Hepatocyte (in vitro differentiated cells): Measurements from ENCODE around the gene SYNPO2. TPM values are rescaled to one million over a fixed set of nuclear protein-coding genes. Genes with fewer than 3 reads are reported as not detected.
A peak's percentile ranks its signal among the peaks of the same experiment; 100 is the strongest.

Source experiments
- DNase-seq: peaks from one replicate; pipeline ENCODE4 v3.0.0-alpha.2; 2016; ENCODE audit warnings: low spot score
- H2AFZ ChIP-seq: fragments of 200-600 bp; sonication (generic); 2 replicates; pipeline ENCODE4 v1.6.0; 2016; ENCODE audit warnings: antibody characterized with exemption, mild to moderate bottlenecking
- H3K27ac ChIP-seq: fragments of 200-600 bp; sonication (generic); 2 replicates; pipeline ENCODE4 v1.5.1; 2016; ENCODE audit warnings: mild to moderate bottlenecking
- H3K27me3 ChIP-seq: fragments of 200-600 bp; sonication (generic); 2 replicates; pipeline ENCODE4 v1.6.1; 2016
- H3K36me3 ChIP-seq: fragments of 200-600 bp; sonication (generic); replicated peaks from 2 replicates; pipeline ENCODE4 v1.5.1; 2016; ENCODE audit warnings: low read depth; ENCODE audit not compliant: insufficient read depth
- H3K4me1 ChIP-seq: fragments of 200-600 bp; sonication (generic); 2 replicates; pipeline ENCODE4 v1.5.1; 2016; ENCODE audit warnings: mild to moderate bottlenecking, moderate library complexity; ENCODE audit not compliant: insufficient read depth
- H3K4me2 ChIP-seq: fragments of 200-600 bp; sonication (generic); 2 replicates; pipeline ENCODE4 v1.6.0; 2016
- H3K4me3 ChIP-seq: fragments of 200-600 bp; sonication (generic); 2 replicates; pipeline ENCODE4 v1.5.1; 2016; ENCODE audit warnings: mild to moderate bottlenecking
- H3K79me2 ChIP-seq: fragments of 200-600 bp; sonication (generic); 2 replicates; pipeline ENCODE4 v1.6.0; 2017; ENCODE audit warnings: mild to moderate bottlenecking
- H3K9me2 ChIP-seq: fragments of 200-600 bp; sonication (generic); replicated peaks from 2 replicates; pipeline ENCODE4 v1.6.0; 2017; ENCODE audit warnings: mild to moderate bottlenecking; ENCODE audit not compliant: insufficient read depth
- H3K9me3 ChIP-seq: fragments of 200-600 bp; sonication (generic); 2 replicates; pipeline ENCODE4 v1.5.1; 2016; ENCODE audit warnings: low read depth, mild to moderate bottlenecking
- H4K20me1 ChIP-seq: fragments of 200-600 bp; sonication (generic); 2 replicates; pipeline ENCODE4 v1.6.0; 2016; ENCODE audit warnings: mild to moderate bottlenecking; ENCODE audit not compliant: insufficient read depth, poor library complexity, severe bottlenecking
- EZH2 ChIP-seq: fragments of 200-600 bp; sonication (generic); IDR thresholded peaks from 2 replicates; pipeline ENCODE4 v1.6.1; 2016; ENCODE audit warnings: antibody characterized with exemption, mild to moderate bottlenecking, borderline replicate concordance
- EZH2phosphoT487 ChIP-seq: fragments of 200-600 bp; sonication (generic); IDR thresholded peaks from one replicate; pipeline ENCODE4 v1.6.1; 2018; ENCODE audit warnings: antibody characterized with exemption, mild to moderate bottlenecking, low read depth, moderate library complexity; ENCODE audit not compliant: unreplicated experiment, severe bottlenecking
- WGBS: methylation state at CpG from one replicate; pipeline ENCODE4 v1.1.6; 2016; ENCODE audit warnings: low lambda C conversion rate; ENCODE audit errors: missing lambda C conversion rate; 5-methylcytosine and 5-hydroxymethylcytosine counted together
- polyA plus RNA-seq: library from polyadenylated mRNA; unstranded; fragments of >200 nt; fragmentation: Nextera tagmentation; extraction: Ambion mirVana; gene quantifications from 2 replicates; pipeline ENCODE4 v1.2.1, GENCODE V29; 2016
- total RNA-seq: library from RNA; depleted of rRNA; stranded (reverse); fragments of >200 nt; gene quantifications from 2 replicates; pipeline ENCODE4 v1.2.3, GENCODE V29; 2014
- TF ChIP-seq, protein P1 (sequence below): fragments of 200-600 bp; sonication (generic); IDR thresholded peaks from 2 replicates; pipeline ENCODE4 v1.5.1; 2016; ENCODE audit warnings: antibody characterized with exemption, mild to moderate bottlenecking; ENCODE audit not compliant: poor library complexity

Gene SYNPO2
- total and polyA plus RNA-seq, 2 experiments from 2014 or later = 3.5 to 12.6 TPM

DNA sequence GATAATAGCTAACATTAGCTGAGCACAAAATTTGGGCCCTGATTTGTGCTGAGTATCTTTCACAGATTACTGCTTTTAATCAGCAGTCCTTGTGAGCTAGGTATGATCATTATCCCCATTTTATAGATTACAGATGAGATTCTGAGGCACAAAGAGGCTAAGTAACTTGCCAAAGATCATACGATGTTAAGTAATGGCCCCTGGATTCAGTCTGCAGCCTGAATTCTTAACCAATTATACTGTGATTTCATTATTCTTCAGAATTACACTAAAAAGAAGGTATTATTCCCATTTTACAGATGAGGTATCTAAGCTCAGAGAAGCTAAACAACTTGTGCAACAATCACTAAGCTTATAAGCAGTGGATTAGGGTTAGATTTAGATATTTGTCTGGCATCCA lies 149.1 kb downstream of the SYNPO2 start:
- no peak for TF ChIP-seq EZH2phosphoT487
- Histone ChIP-seq H3K4me2 (no peak overlapping the region), H3K9me3 (no peaks in the 10 kb centered on the region), H3K36me3 (no peaks in the 10 kb centered on the region), H4K20me1 (no peaks in the 10 kb centered on the region), H3K4me1 (peaks cover 15% of the 10 kb centered on the region), H3K9me2 (no peaks in the 10 kb centered on the region), H3K79me2 (no peaks in the 10 kb centered on the region), H3K27ac (no peak overlapping the region), H2AFZ (no peak overlapping the region), H3K27me3 (no peaks in the 10 kb centered on the region), H3K4me3 (no peak overlapping the region)
- 82% methylated on average over 1 of the region's 1 CpG for WGBS
- no peak for DNase-seq

DNA sequence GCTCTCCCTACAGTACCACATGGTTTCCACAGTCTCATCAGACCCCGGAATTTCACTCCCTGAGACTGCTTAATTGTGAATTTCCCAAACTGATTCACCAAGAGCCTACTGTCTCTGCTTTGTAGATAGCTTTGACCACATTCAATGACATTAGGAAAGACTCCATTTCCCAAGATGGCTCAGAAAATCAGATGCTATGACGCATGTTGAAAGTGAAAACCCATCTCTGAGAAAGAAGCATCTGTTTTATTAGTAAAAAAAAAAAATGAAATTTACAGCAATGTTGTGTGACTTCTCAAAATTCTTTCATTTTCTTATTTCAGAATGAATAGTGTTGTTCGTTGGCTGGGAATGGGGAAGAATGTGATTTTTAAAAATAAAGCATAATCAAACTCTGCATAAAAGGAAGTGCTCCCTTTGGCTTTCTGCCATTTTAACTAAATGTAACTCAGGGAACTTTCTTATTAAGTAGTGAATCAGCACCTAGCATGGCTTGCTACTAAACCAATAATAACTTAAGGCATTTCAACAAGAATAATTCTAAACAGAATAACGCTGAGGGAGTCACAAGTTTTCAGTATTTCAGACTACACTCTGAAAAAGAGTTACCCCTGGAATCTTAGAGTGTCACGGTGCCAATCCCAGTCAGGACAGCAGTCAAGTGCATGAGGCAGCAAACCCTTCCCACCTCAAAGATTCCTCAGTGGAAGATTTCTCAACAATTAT lies 149.6 kb downstream of the SYNPO2 start:
- H3K79me2 ChIP-seq = no peaks in the 10 kb centered on the region
- H3K9me2 ChIP-seq = no peaks in the 10 kb centered on the region
- peaks cover 16% of the 10 kb centered on the region for H3K4me1 ChIP-seq
- no peaks in the 10 kb centered on the region for H4K20me1 ChIP-seq
- no peaks in the 10 kb centered on the region for H3K9me3 ChIP-seq
- H3K27me3 ChIP-seq = no peaks in the 10 kb centered on the region
- WGBS = 92% methylated on average over 5 of the region's 5 CpGs
- TF ChIP-seq, protein P1, sequence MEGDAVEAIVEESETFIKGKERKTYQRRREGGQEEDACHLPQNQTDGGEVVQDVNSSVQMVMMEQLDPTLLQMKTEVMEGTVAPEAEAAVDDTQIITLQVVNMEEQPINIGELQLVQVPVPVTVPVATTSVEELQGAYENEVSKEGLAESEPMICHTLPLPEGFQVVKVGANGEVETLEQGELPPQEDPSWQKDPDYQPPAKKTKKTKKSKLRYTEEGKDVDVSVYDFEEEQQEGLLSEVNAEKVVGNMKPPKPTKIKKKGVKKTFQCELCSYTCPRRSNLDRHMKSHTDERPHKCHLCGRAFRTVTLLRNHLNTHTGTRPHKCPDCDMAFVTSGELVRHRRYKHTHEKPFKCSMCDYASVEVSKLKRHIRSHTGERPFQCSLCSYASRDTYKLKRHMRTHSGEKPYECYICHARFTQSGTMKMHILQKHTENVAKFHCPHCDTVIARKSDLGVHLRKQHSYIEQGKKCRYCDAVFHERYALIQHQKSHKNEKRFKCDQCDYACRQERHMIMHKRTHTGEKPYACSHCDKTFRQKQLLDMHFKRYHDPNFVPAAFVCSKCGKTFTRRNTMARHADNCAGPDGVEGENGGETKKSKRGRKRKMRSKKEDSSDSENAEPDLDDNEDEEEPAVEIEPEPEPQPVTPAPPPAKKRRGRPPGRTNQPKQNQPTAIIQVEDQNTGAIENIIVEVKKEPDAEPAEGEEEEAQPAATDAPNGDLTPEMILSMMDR = no peak
- TF ChIP-seq EZH2phosphoT487 = no peak
- TF ChIP-seq EZH2 = no peak
- no peak overlapping the region for H3K4me3 ChIP-seq
- H3K4me2 ChIP-seq = no peak overlapping the region
- no peak for DNase-seq
- H2AFZ ChIP-seq = no peak overlapping the region
- H3K36me3 ChIP-seq = no peaks in the 10 kb centered on the region
- H3K27ac ChIP-seq = no peak overlapping the region

DNA sequence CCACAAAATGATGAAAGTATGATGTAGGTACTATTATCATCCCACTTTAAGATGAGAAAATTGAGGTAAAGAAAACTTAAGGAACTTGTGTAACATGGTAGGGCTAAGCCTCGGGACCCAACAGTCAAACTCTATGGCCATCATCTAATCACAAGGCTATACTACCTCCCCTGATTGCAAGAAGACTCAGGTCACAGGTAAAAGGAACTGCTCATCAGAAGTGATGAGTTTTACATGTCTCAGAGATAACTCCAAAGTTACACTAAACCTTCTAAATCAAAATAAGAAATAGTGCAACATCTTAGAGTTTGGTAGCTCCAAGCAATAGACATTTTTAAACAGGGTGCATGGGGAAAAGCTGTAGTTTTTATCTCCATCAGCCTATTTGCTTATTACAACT lies 150.5 kb downstream of the SYNPO2 start:
- H3K36me3 ChIP-seq = no peaks in the 10 kb centered on the region

DNA sequence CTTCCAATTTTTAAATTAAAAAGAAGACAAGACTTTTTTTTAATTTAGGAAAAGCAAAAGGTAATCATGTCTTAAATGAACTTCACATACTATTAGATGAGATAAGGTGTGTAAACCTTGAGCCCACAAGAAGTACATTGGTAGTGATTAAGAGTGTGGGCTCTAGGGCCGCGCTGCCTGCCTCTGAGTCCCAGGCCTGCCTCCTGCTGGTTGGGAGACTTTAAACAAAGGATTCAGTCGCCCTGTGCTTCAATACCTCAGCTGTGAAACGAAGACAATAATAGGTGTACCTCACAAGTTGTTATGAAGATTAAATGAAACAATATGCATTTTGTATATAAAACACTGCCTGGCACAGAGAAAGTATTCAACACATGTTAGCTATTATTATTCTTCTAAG lies 151.1 kb downstream of the SYNPO2 start:
- H3K4me3 ChIP-seq = no peak overlapping the region
- WGBS = 37% methylated on average over 4 of the region's 4 CpGs
- peak; percentile 40 for DNase-seq
- no peaks in the 10 kb centered on the region for H4K20me1 ChIP-seq
- no peaks in the 10 kb centered on the region for H3K27me3 ChIP-seq
- no peaks in the 10 kb centered on the region for H3K9me3 ChIP-seq
- no peak overlapping the region for H3K4me2 ChIP-seq
- no peak for TF ChIP-seq EZH2phosphoT487
- TF ChIP-seq, protein P1 = peak; percentile 27
- H2AFZ ChIP-seq = no peak overlapping the region
- peaks cover 16% of the 10 kb centered on the region for H3K4me1 ChIP-seq
- H3K79me2 ChIP-seq = no peaks in the 10 kb centered on the region
- H3K9me2 ChIP-seq = no peaks in the 10 kb centered on the region
- H3K36me3 ChIP-seq = no peaks in the 10 kb centered on the region
- no peak overlapping the region for H3K27ac ChIP-seq

More for the DNA sequence above, 150.5 kb downstream of the SYNPO2 start:
- Histone ChIP-seq H3K79me2 (no peaks in the 10 kb centered on the region), H3K4me3 (no peak overlapping the region), H3K9me2 (no peaks in the 10 kb centered on the region), H2AFZ (no peak overlapping the region), H3K9me3 (no peaks in the 10 kb centered on the region), H3K4me2 (no peak overlapping the region), H3K27me3 (no peaks in the 10 kb centered on the region), H3K27ac (no peak overlapping the region), H3K4me1 (peaks cover 16% of the 10 kb centered on the region), H4K20me1 (no peaks in the 10 kb centered on the region)
- TF ChIP-seq, protein P1 = no peak
- TF ChIP-seq EZH2phosphoT487 (no peak), EZH2 (no peak)
- DNase-seq = no peak
- 100% methylated on average over 1 of the region's 1 CpG for WGBS
